Activated B cell treated with CpG ODN at 0.5 μM for 24 hours (primary cell): ENCODE data around the gene PPIL4. TPM values are rescaled to one million over a fixed set of nuclear protein-coding genes. Genes with fewer than 3 reads are reported as not detected.
"Not testable (repeated sequence)": the region's sequence is repeated elsewhere in the genome, so short reads cannot be mapped to it uniquely, and the experiment has no call there.

Experiments used
- ATAC-seq: fragments of 200-7000 bp; cut with Tn5 transposase; one replicate; pipeline ENCODE4 v1.10.0; 2021; ENCODE audit warnings: low read depth, mild to moderate bottlenecking, moderate library complexity
- CTCF ChIA-PET: fragments of 350-600 bp; sonication (Branson Sonifier 250); formaldehyde crosslinking; loops from one replicate; lab custom pipeline; 2021; ENCODE audit warnings: antibody characterized with exemption; lab: Charles Lee
- POLR2A ChIA-PET: fragments of 350-600 bp; sonication (Branson Sonifier 250); formaldehyde crosslinking; loops from one replicate; lab custom pipeline; 2021; ENCODE audit warnings: antibody characterized with exemption; lab: Charles Lee
- DNase-seq: peaks from one replicate; pipeline ENCODE4 v3.0.0; 2022
- H3K27ac Mint-ChIP-seq: one replicate; pipeline ENCODE4 v1.8.0; 2020; ENCODE audit warnings: mixed read lengths
- H3K27me3 Mint-ChIP-seq: one replicate; pipeline ENCODE4 v1.8.0; 2021; ENCODE audit warnings: mixed read lengths
- H3K36me3 Mint-ChIP-seq: one replicate; pipeline ENCODE4 v1.8.0; 2021; ENCODE audit warnings: low read depth, mixed read lengths
- H3K4me1 Mint-ChIP-seq: one replicate; pipeline ENCODE4 v1.8.0; 2021; ENCODE audit warnings: mixed read lengths
- H3K4me3 Mint-ChIP-seq: one replicate; pipeline ENCODE4 v1.8.0; 2020; ENCODE audit warnings: mild to moderate bottlenecking, mixed read lengths
- H3K9me3 Mint-ChIP-seq: one replicate; pipeline ENCODE4 v1.8.0; 2020; ENCODE audit warnings: mixed read lengths
- CTCF ChIP-seq: fragments of 200-600 bp; IDR thresholded peaks from one replicate; pipeline ENCODE4 v1.8.0; 2022; ENCODE audit warnings: antibody characterized with exemption, mild to moderate bottlenecking
- intact Hi-C: fragments of 100-400 bp; cut with micrococcal nuclease; formaldehyde crosslinking; loops from one replicate; pipeline ENCODE4 v1.15.1; 2024
- total RNA-seq: library from RNA; stranded (reverse); gene quantifications from 2 replicates; pipeline ENCODE4 v1.2.3, GENCODE V29; 2022

Gene PPIL4
- total RNA-seq, 1 donor from 2014 or later: 24.0 TPM

- ChIA-PET CTCF (interaction anchor here (1.3 kb wide), 1 partner anchor 46 kb away, joined by 4 read pairs; no protein-coding TSS in a partner anchor), POLR2A (no interaction called here)
- H3K36me3 Mint-ChIP-seq: peaks cover 69% of the 10 kb centered on the region
- H3K4me3 Mint-ChIP-seq: peak overlapping the region; percentile 9
- no peak for ATAC-seq
- H3K27me3 Mint-ChIP-seq: no peaks in the 10 kb centered on the region
- peak; percentile 14 for DNase-seq
- H3K9me3 Mint-ChIP-seq: no peaks in the 10 kb centered on the region
- no peak for TF ChIP-seq CTCF
- H3K27ac Mint-ChIP-seq: peak overlapping the region; percentile 91
- intact Hi-C loops: no loop called here
- peaks cover 94% of the 10 kb centered on the region for H3K4me1 Mint-ChIP-seq
These were observed 74.9 kb downstream of the PPIL4 start for GRCh38 chr6:149470948-149471347.

- ATAC-seq (peak; percentile 48), DNase-seq (peak; percentile 37)
- no peaks in the 10 kb centered on the region for H3K27me3 Mint-ChIP-seq
- H3K9me3 Mint-ChIP-seq: no peaks in the 10 kb centered on the region
- intact Hi-C loops: loop anchor here (1.0 to 5.0 kb wide), 4 partner anchors 15 to 469 kb away; no protein-coding TSS in a partner anchor
- H3K27ac Mint-ChIP-seq: peak overlapping the region; percentile 95
- peak overlapping the region; percentile 83 for H3K4me3 Mint-ChIP-seq
- peaks cover 95% of the 10 kb centered on the region for H3K4me1 Mint-ChIP-seq
- ChIA-PET CTCF (interaction anchor here (0.6 to 3.5 kb wide), 5 partner anchors 16 to 439 kb away, joined by 3 to 31 read pairs (median 10); partner anchors contain the start of gene ZC3H12D), POLR2A (interaction anchor here (0.5 to 3.5 kb wide), 6 partner anchors 8 to 77 kb away, joined by 3 to 53 read pairs (median 4); partner anchors contain the start of gene PPIL4)
- peaks cover 75% of the 10 kb centered on the region for H3K36me3 Mint-ChIP-seq
- TF ChIP-seq CTCF: no peak
These were observed 77.7 kb downstream of the PPIL4 start for GRCh38 chr6:149468179-149468578.

GRCh38 chr6:149467265-149467664 is 78.6 kb downstream of the PPIL4 start:
- H3K4me1 Mint-ChIP-seq: peaks cover 95% of the 10 kb centered on the region
- no peaks in the 10 kb centered on the region for H3K9me3 Mint-ChIP-seq
- POLR2A ChIA-PET: interaction anchor here (0.6 to 3.5 kb wide), 9 partner anchors 12 to 355 kb away, joined by 3 to 53 read pairs (median 3); no protein-coding TSS in a partner anchor
- DNase-seq (no peak), ATAC-seq (no peak)
- peak overlapping the region; percentile 95 for H3K27ac Mint-ChIP-seq
- no peak for TF ChIP-seq CTCF
- CTCF ChIA-PET: interaction anchor here (2.4 to 3.5 kb wide), 3 partner anchors 17 to 50 kb away, joined by 10 to 31 read pairs (median 21); partner anchors contain the start of gene ZC3H12D
- H3K36me3 Mint-ChIP-seq: peaks cover 75% of the 10 kb centered on the region
- intact Hi-C loops: loop anchor here (5.0 kb wide), 1 partner anchor 470 kb away; no protein-coding TSS in a partner anchor
- H3K4me3 Mint-ChIP-seq: peak overlapping the region; percentile 83
- no peaks in the 10 kb centered on the region for H3K27me3 Mint-ChIP-seq

GRCh38 chr6:149464411-149464810 is 81.4 kb downstream of the PPIL4 start:
- intact Hi-C loops: no loop called here
- ChIA-PET CTCF (interaction anchor here (1.6 kb wide), 1 partner anchor 52 kb away, joined by 6 read pairs; no protein-coding TSS in a partner anchor), POLR2A (interaction anchor here (0.6 to 1.6 kb wide), 4 partner anchors 9 to 52 kb away, joined by 3 to 9 read pairs (median 3); no protein-coding TSS in a partner anchor)
- no peaks in the 10 kb centered on the region for H3K9me3 Mint-ChIP-seq
- H3K27ac Mint-ChIP-seq: peak overlapping the region; percentile 91
- peaks cover 80% of the 10 kb centered on the region for H3K36me3 Mint-ChIP-seq
- TF ChIP-seq CTCF: no peak
- DNase-seq: no peak
- H3K4me1 Mint-ChIP-seq: peaks cover 79% of the 10 kb centered on the region
- no peak for ATAC-seq
- H3K4me3 Mint-ChIP-seq: peak overlapping the region; percentile 9
- H3K27me3 Mint-ChIP-seq: no peaks in the 10 kb centered on the region

GRCh38 chr6:149463781-149464180 is 82.1 kb downstream of the PPIL4 start:
- H3K27ac Mint-ChIP-seq: peak overlapping the region; percentile 91
- POLR2A ChIA-PET: interaction anchor here (0.6 to 1.6 kb wide), 4 partner anchors 9 to 53 kb away, joined by 3 to 9 read pairs (median 3); no protein-coding TSS in a partner anchor

GRCh38 chr6:149462712-149463111 is 83.1 kb downstream of the PPIL4 start:
- Mint-ChIP-seq H3K4me1 (peaks cover 71% of the 10 kb centered on the region), H3K27ac (peak overlapping the region; percentile 67), H3K36me3 (peaks cover 86% of the 10 kb centered on the region)
- H3K4me3 Mint-ChIP-seq, H3K27me3 Mint-ChIP-seq, DNase-seq, H3K9me3 Mint-ChIP-seq, intact Hi-C loops, ATAC-seq: not testable (repeated sequence)
- POLR2A ChIA-PET: interaction anchor here (0.6 to 1.6 kb wide), 2 partner anchors 11 to 32 kb away, joined by 4 to 9 read pairs; no protein-coding TSS in a partner anchor
- CTCF ChIA-PET: interaction anchor here (0.9 to 1.4 kb wide), 2 partner anchors 17 to 53 kb away, joined by 3 read pairs; no protein-coding TSS in a partner anchor

More at GRCh38 chr6:149463781-149464180, 82.1 kb downstream of the PPIL4 start:
- TF ChIP-seq CTCF: no peak
- Mint-ChIP-seq H3K4me3 (no peak overlapping the region), H3K4me1 (peaks cover 77% of the 10 kb centered on the region), H3K36me3 (peaks cover 80% of the 10 kb centered on the region), H3K27me3 (no peaks in the 10 kb centered on the region), H3K9me3 (no peaks in the 10 kb centered on the region)
- intact Hi-C loops: no loop called here
- ATAC-seq (no peak), DNase-seq (no peak)
- CTCF ChIA-PET: interaction anchor here (1.4 kb wide), 1 partner anchor 18 kb away, joined by 3 read pairs; no protein-coding TSS in a partner anchor
